Sigmoid colon (tissue), 7 donors: ENCODE results near the gene NRXN3. TPM values are rescaled to one million over a fixed set of nuclear protein-coding genes. Genes with fewer than 3 reads are reported as not detected.

Experiments
- DNase-seq: peaks from one replicate; pipeline ENCODE4 v3.0.0-alpha.2; 2019
- H3K27ac ChIP-seq, 4 donors: fragments of 200-600 bp; sonication (generic); one replicate each; pipeline ENCODE4 v1.5.1; 2016 to 2019; ENCODE audit warnings: mild to moderate bottlenecking in 1 of 4
- H3K27me3 ChIP-seq, 3 donors: fragments of 200-600 bp; sonication (generic); one replicate each; pipeline ENCODE4 v1.5.1; 2019; ENCODE audit warnings: mild to moderate bottlenecking in 1 of 3
- H3K36me3 ChIP-seq, 4 donors: fragments of 200-600 bp; sonication (generic); one replicate each; pipeline ENCODE4 v1.5.1; 2016 to 2019
- H3K4me1 ChIP-seq, 4 donors: fragments of 200-600 bp; sonication (generic); one replicate each; pipeline ENCODE4 v1.5.1; 2017 to 2019
- H3K4me3 ChIP-seq, 4 donors: fragments of 200-600 bp; sonication (generic); one replicate each; pipeline ENCODE4 v1.5.1; 2017 to 2019; ENCODE audit warnings: mild to moderate bottlenecking in 2 of 4, moderate library complexity in 1 of 4
- H3K9me3 ChIP-seq, 4 donors: fragments of 200-600 bp in 3 of 4; sonication (generic) in 3 of 4; one replicate each; pipeline versions ENCODE4 v1.5.1 to v1.6.1; 2013 to 2019
- CTCF ChIP-seq, 4 experiments: fragments of 450-650 bp in 3 of 4; fragments of 200-600 bp in 1 of 4; IDR thresholded peaks; one replicate each; pipeline ENCODE4 v1.5.1; 2016 to 2019; ENCODE audit warnings: antibody characterized with exemption in 4 of 4, mild to moderate bottlenecking in 3 of 4, moderate library complexity in 2 of 4
- EP300 ChIP-seq, 4 donors: sonication (generic); formaldehyde crosslinking; IDR thresholded peaks; one replicate each; pipeline ENCODE4 v1.6.1; 2017; ENCODE audit warnings: antibody characterized with exemption in 4 of 4
- POLR2A ChIP-seq, 2 donors: fragments of 450-650 bp; IDR thresholded peaks; one replicate each; pipeline ENCODE4 v1.6.1; 2016; ENCODE audit warnings: antibody characterized with exemption in 2 of 2, mild to moderate bottlenecking in 2 of 2, moderate library complexity in 2 of 2
- POLR2AphosphoS5 ChIP-seq, 4 donors: sonication (generic); formaldehyde crosslinking; IDR thresholded peaks; one replicate each; pipeline ENCODE4 v1.6.1; 2017; ENCODE audit warnings: antibody characterized with exemption in 4 of 4
- WGBS, 2 donors: extraction: QIAGEN DNeasy Blood & Tissue Kit; methylation state at CpG; one replicate each; pipeline ENCODE4 v1.1.7; 2013; 5-methylcytosine and 5-hydroxymethylcytosine counted together
- intact Hi-C: fragments of 100-400 bp; cut with DNase I; formaldehyde crosslinking; loops from one replicate; pipeline ENCODE4 v1.15.1; 2023
- polyA plus RNA-seq, 3 donors: library from polyadenylated mRNA; stranded (reverse); fragments of 200-250 nt; gene quantifications; one replicate each; pipeline ENCODE4 v1.2.3, GENCODE V29; 2013
- total RNA-seq, 4 donors: library from RNA; depleted of rRNA; stranded (reverse); fragments of >200 nt; gene quantifications; one replicate each; pipeline ENCODE4 v1.1.0, GENCODE V29; 2016
- donor health status: healthy with polysubstance abuse.
- donor health status: Bipolar disorder and iron deficiency.
- donor health status: healthy.

Gene NRXN3
- total and polyA plus RNA-seq, 7 donors: 0.23 to 46.3 (median 23.2) TPM

- WGBS, 2 donors: 64 to 91% methylated on average over 1 of the region's 1 CpG
These were observed 128.1 kb downstream of the NRXN3 start for GRCh38 chr14:78298298-78298697.

GRCh38 chr14:78302841-78303240 lies 132.7 kb downstream of the NRXN3 start:
- 15 to 36% methylated on average over 2 of the region's 2 CpGs for WGBS, 2 donors
- Histone ChIP-seq H3K4me3 (no peak overlapping the region), H3K36me3 (no peaks in the 10 kb centered on the region), H3K9me3 (no peaks in the 10 kb centered on the region), H3K27ac (no peak overlapping the region), H3K4me1 (no peaks in the 10 kb centered on the region), H3K27me3 (peaks cover 0 to 6% (median 0%) of the 10 kb centered on the region in 3 donors)
- no peak for DNase-seq
- intact Hi-C loops: no loop called here
- no peak for TF ChIP-seq POLR2AphosphoS5 (IDR thresholded peaks at IDR 0.05)

More at GRCh38 chr14:78298298-78298697, 128.1 kb downstream of the NRXN3 start:
- Histone ChIP-seq H3K9me3 (no peaks in the 10 kb centered on the region), H3K4me3 (no peak overlapping the region), H3K27me3 (peaks cover 0 to 8% (median 0%) of the 10 kb centered on the region in 3 donors), H3K4me1 (no peaks in the 10 kb centered on the region), H3K27ac (no peak overlapping the region), H3K36me3 (no peaks in the 10 kb centered on the region)
- no peak for DNase-seq
- intact Hi-C loops: no loop called here
- TF ChIP-seq POLR2AphosphoS5 (IDR thresholded peaks at IDR 0.05) (no peak), POLR2A (IDR thresholded peaks at IDR 0.05) (no peak)

- H3K27me3 ChIP-seq: no peaks in the 10 kb centered on the region
- DNase-seq: no peak
- no peak overlapping the region for H3K27ac ChIP-seq
- no peaks in the 10 kb centered on the region for H3K36me3 ChIP-seq
- 58 to 62% methylated on average over 2 of the region's 2 CpGs for WGBS, 2 donors
- no peaks in the 10 kb centered on the region for H3K4me1 ChIP-seq
- no peak overlapping the region for H3K4me3 ChIP-seq
- intact Hi-C loops: no loop called here
- no peaks in the 10 kb centered on the region for H3K9me3 ChIP-seq
- TF ChIP-seq EP300 (IDR thresholded peaks at IDR 0.05): no peak
- no peak for TF ChIP-seq CTCF (IDR thresholded peaks at IDR 0.05)
- TF ChIP-seq POLR2AphosphoS5 (IDR thresholded peaks at IDR 0.05): no peak
- no peak for TF ChIP-seq POLR2A (IDR thresholded peaks at IDR 0.05)
These were observed 137.5 kb downstream of the NRXN3 start for GRCh38 chr14:78307671-78308070.

- H3K36me3 ChIP-seq: no peaks in the 10 kb centered on the region
- no peaks in the 10 kb centered on the region for H3K27me3 ChIP-seq
- no peak for DNase-seq
- TF ChIP-seq CTCF (IDR thresholded peaks at IDR 0.05) (no peak), POLR2A (IDR thresholded peaks at IDR 0.05) (no peak), EP300 (IDR thresholded peaks at IDR 0.05) (no peak), POLR2AphosphoS5 (IDR thresholded peaks at IDR 0.05) (no peak)
- H3K27ac ChIP-seq: no peak overlapping the region
- no peak overlapping the region for H3K4me3 ChIP-seq
- no peaks in the 10 kb centered on the region for H3K4me1 ChIP-seq
- H3K9me3 ChIP-seq: no peaks in the 10 kb centered on the region
- intact Hi-C loops: no loop called here
- WGBS, 2 donors: 80 to 81% methylated on average over 2 of the region's 2 CpGs
These were observed 137.9 kb downstream of the NRXN3 start for GRCh38 chr14:78308079-78308478.

- Histone ChIP-seq H3K9me3 (no peaks in the 10 kb centered on the region), H3K27ac (no peak overlapping the region), H3K36me3 (no peaks in the 10 kb centered on the region), H3K4me1 (no peaks in the 10 kb centered on the region), H3K27me3 (no peaks in the 10 kb centered on the region), H3K4me3 (no peak overlapping the region)
- intact Hi-C loops: no loop called here
- no peak for DNase-seq
- TF ChIP-seq POLR2AphosphoS5 (IDR thresholded peaks at IDR 0.05) (no peak), POLR2A (IDR thresholded peaks at IDR 0.05) (no peak), CTCF (IDR thresholded peaks at IDR 0.05) (no peak), EP300 (IDR thresholded peaks at IDR 0.05) (no peak)
- WGBS, 2 donors: 65 to 83% methylated on average over 3 of the region's 3 CpGs
These were observed 140.1 kb downstream of the NRXN3 start for GRCh38 chr14:78310272-78310671.

- no peaks in the 10 kb centered on the region for H3K9me3 ChIP-seq
- no peak overlapping the region for H3K27ac ChIP-seq
- TF ChIP-seq POLR2AphosphoS5 (IDR thresholded peaks at IDR 0.05) (no peak), CTCF (IDR thresholded peaks at IDR 0.05) (no peak), POLR2A (IDR thresholded peaks at IDR 0.05) (no peak), EP300 (IDR thresholded peaks at IDR 0.05) (no peak)
- no peak for DNase-seq
- H3K4me1 ChIP-seq: no peaks in the 10 kb centered on the region
- no peaks in the 10 kb centered on the region for H3K27me3 ChIP-seq
- intact Hi-C loops: no loop called here
- no peaks in the 10 kb centered on the region for H3K36me3 ChIP-seq
- WGBS, 2 donors: 80 to 84% methylated on average over 3 of the region's 3 CpGs
- no peak overlapping the region for H3K4me3 ChIP-seq
These were observed 143.3 kb downstream of the NRXN3 start for GRCh38 chr14:78313499-78313898.
